ENCODE data around the gene ZBED6. TPM values are rescaled to one million over a fixed set of nuclear protein-coding genes. Genes with fewer than 3 reads are reported as not detected.

The ZBED6 gene
- total RNA-seq, 1 experiment from 2014 or later, result 13.1 TPM

GRCh38 chr1:203826175-203826574 lies 30.8 kb downstream of the ZBED6 start:
- no peak overlapping the region for H3K27ac ChIP-seq (ENCODE audit: insufficient read length, low read depth, low read length)
- H3K9me3 Mint-ChIP-seq, result no peaks in the 10 kb centered on the region
- no peak overlapping the region for H3K4me3 Mint-ChIP-seq
- H3K4me2 ChIP-seq (ENCODE audit: insufficient read depth, insufficient read length, low read length), result no peak overlapping the region
- H3K23ac ChIP-seq (ENCODE audit: insufficient read length, low read depth, low read length), result no peak overlapping the region
- whole genome bisulfite sequencing (ENCODE audit: extremely low coverage, insufficient read length, low lambda C conversion rate), result no CpG with 5 or more reads among the region's 2 CpGs
- H3K14ac ChIP-seq (ENCODE audit: insufficient read depth, low read length), result no peak overlapping the region
- no peaks in the 10 kb centered on the region for H3K23me2 ChIP-seq (ENCODE audit: insufficient read length, low read depth, low read length, poor library complexity, severe bottlenecking)
- H2BK15ac ChIP-seq (ENCODE audit: low read depth, low read length), result no peak overlapping the region
- H4K91ac ChIP-seq (ENCODE audit: insufficient read length, low read depth, low read length), result no peak overlapping the region
- no peak overlapping the region for H3T11ph ChIP-seq (ENCODE audit: low read length)
- no peak overlapping the region for H2AFZ ChIP-seq (ENCODE audit: low read length)
- no peaks in the 10 kb centered on the region for H4K20me1 ChIP-seq (ENCODE audit: control insufficient read depth, insufficient read depth, insufficient read length)
- H2BK120ac ChIP-seq (ENCODE audit: low read depth, low read length, poor library complexity, severe bottlenecking), result no peak overlapping the region
- no peaks in the 10 kb centered on the region for H3K4me1 Mint-ChIP-seq
- H3K79me1 ChIP-seq (ENCODE audit: insufficient read depth, low read depth, low read length, poor library complexity, severe bottlenecking), result peaks cover 2% of the 10 kb centered on the region
- no peaks in the 10 kb centered on the region for H3K27me3 ChIP-seq (ENCODE audit: insufficient read depth, low read length)
- H3K79me2 ChIP-seq (ENCODE audit: insufficient read depth, low read length), result no peaks in the 10 kb centered on the region
- H3K27me3 Mint-ChIP-seq (ENCODE audit: low read depth), result no peaks in the 10 kb centered on the region
- H4K5ac ChIP-seq (ENCODE audit: insufficient read length, low read depth, low read length), result no peak overlapping the region
- no peak overlapping the region for H4K8ac ChIP-seq (replicated peaks; ENCODE audit: insufficient read length, low read depth, low read length)
- no peak for TF ChIP-seq CTCF (conservative IDR thresholded peaks at IDR 0.05)
- H3K36me3 Mint-ChIP-seq (ENCODE audit: insufficient read depth in 1 of 3, low read depth in 3 of 3), result peaks cover 40 to 79% (median 73%) of the 10 kb centered on the region in 3 experiments; a peak in 6 of 7 replicates
- no peak overlapping the region for H3K9ac ChIP-seq (ENCODE audit: extremely low read depth, insufficient read length, low read length)
- no peak overlapping the region for H3K27ac Mint-ChIP-seq
- no peak overlapping the region for H2BK5ac ChIP-seq (ENCODE audit: insufficient read length, low read length)
- no peak overlapping the region for H2AK5ac ChIP-seq (ENCODE audit: insufficient read length, low read length)
- H2BK12ac ChIP-seq (ENCODE audit: insufficient read length, low read depth, low read length), result no peak overlapping the region
- H3K18ac ChIP-seq (ENCODE audit: insufficient read length, low read depth, low read length), result no peak overlapping the region
- no peak overlapping the region for H3K56ac ChIP-seq (ENCODE audit: insufficient read length, low read depth, low read length)
- no peaks in the 10 kb centered on the region for H3K9me3 ChIP-seq (ENCODE audit: control insufficient read depth, low read depth, low read length)
- no peak overlapping the region for H3K4ac ChIP-seq (ENCODE audit: low read depth, low read length)
- no peak for DNase-seq
- no peaks in the 10 kb centered on the region for H3K4me1 ChIP-seq (ENCODE audit: insufficient read depth, low read length)
- H2BK20ac ChIP-seq (ENCODE audit: low read depth, low read length, poor library complexity, severe bottlenecking), result no peak overlapping the region

Data from H9 (cell line).